K562 (cell line): ENCODE data around the gene GMIP.

Source experiments
- ESRRB ChIP-seq: fragments of 250-450 bp; sonication (Bioruptor Pico); IDR thresholded peaks from 2 replicates; pipeline ENCODE4 v1.5.0; 2020; ENCODE audit warnings: mild to moderate bottlenecking, moderate library complexity, borderline replicate concordance
- HMG20A ChIP-seq: fragments of 450-650 bp; formaldehyde crosslinking; conservative IDR thresholded peaks from 2 replicates; pipeline ENCODE4 v1.4.0; 2020; ENCODE audit warnings: mild to moderate bottlenecking, mixed read lengths
- JUN ChIP-seq, 2 experiments: sonication (generic) in 1 of 2; formaldehyde crosslinking in 1 of 2; IDR thresholded peaks; 2 replicates each; pipeline versions ENCODE4 v1.6.1 to v1.8.0; 2012 to 2022; ENCODE audit warnings: borderline replicate concordance in 2 of 2, mild to moderate bottlenecking in 2 of 2, improper control_type of control experiment in 1 of 2, low read depth in 1 of 2, low read length in 1 of 2, missing genetic modification reagents in 1 of 2
- L3MBTL2 ChIP-seq: fragments of 450-650 bp; IDR thresholded peaks from 2 replicates; pipeline ENCODE4 v1.6.1; 2016; ENCODE audit warnings: mild to moderate bottlenecking, moderate library complexity
- MAX ChIP-seq: sonication (generic); formaldehyde crosslinking; IDR thresholded peaks from 2 replicates; pipeline ENCODE4 v1.9.0; 2022; ENCODE audit warnings: mild to moderate bottlenecking, missing genetic modification reagents
- PHF8 ChIP-seq: fragments of 200-600 bp; sonication (generic); IDR thresholded peaks from 2 replicates; pipeline ENCODE4 v1.6.1; 2012; ENCODE audit warnings: mixed run types, mild to moderate bottlenecking, inconsistent platforms, low read length, moderate library complexity, borderline replicate concordance
- POLR2A ChIP-seq: fragments of 450-650 bp; conservative IDR thresholded peaks from 2 replicates; pipeline ENCODE4 v1.6.1; 2016
- YY1 ChIP-seq, 3 experiments: IDR thresholded peaks; 2 replicates each; pipeline ENCODE4 v1.6.1; 2011; ENCODE audit warnings: low read length in 2 of 3, mild to moderate bottlenecking in 2 of 3, moderate library complexity in 2 of 3, borderline replicate concordance in 1 of 3, control low read depth in 1 of 3, low read depth in 1 of 3; ENCODE audit not compliant: insufficient read depth in 3 of 3, insufficient replicate concordance in 2 of 3, control insufficient read depth in 1 of 3, insufficient read length in 1 of 3; ENCODE audit errors: extremely low read depth in 1 of 3
- ZBTB1 ChIP-seq: sonication (generic); formaldehyde crosslinking; IDR thresholded peaks from 2 replicates; pipeline ENCODE4 v1.8.1; 2023; ENCODE audit warnings: missing genetic modification reagents, low read depth, mild to moderate bottlenecking, borderline replicate concordance
- ZFP30 ChIP-seq: fragments of 250-450 bp; sonication (Bioruptor Pico); IDR thresholded peaks from 2 replicates; pipeline ENCODE4 v1.8.0; 2022; ENCODE audit warnings: moderate library complexity, mild to moderate bottlenecking, inconsistent platforms, borderline replicate concordance
- TF ChIP-seq, protein P1 (sequence below): sonication (generic); formaldehyde crosslinking; IDR thresholded peaks from 2 replicates; pipeline ENCODE4 v1.4.0; 2020; ENCODE audit warnings: mild to moderate bottlenecking, missing genetic modification reagents
- TF ChIP-seq, protein P2 (sequence below), 3 experiments: IDR thresholded peaks in 2 of 3; conservative IDR thresholded peaks in 1 of 3; 2 replicates each; pipeline ENCODE4 v1.5.1; 2011 to 2012; ENCODE audit warnings: low read length in 3 of 3, mild to moderate bottlenecking in 3 of 3, control low read depth in 2 of 3, improper control_type of control experiment in 1 of 3, inconsistent platforms in 1 of 3, low read depth in 1 of 3, mixed read lengths in 1 of 3, moderate library complexity in 1 of 3; ENCODE audit not compliant: insufficient read depth in 2 of 3
- TF ChIP-seq, protein P3 (sequence below): fragments of 200-800 bp; sonication (Bioruptor generic); IDR thresholded peaks from 2 replicates; pipeline ENCODE4 v1.6.1; 2016; ENCODE audit warnings: missing genetic modification characterization, missing compliant biosample characterization
- TF ChIP-seq, protein P4 (sequence below): sonication (generic); formaldehyde crosslinking; IDR thresholded peaks from 2 replicates; pipeline ENCODE4 v1.8.0; 2023; ENCODE audit warnings: mild to moderate bottlenecking, missing genetic modification reagents

DNA sequence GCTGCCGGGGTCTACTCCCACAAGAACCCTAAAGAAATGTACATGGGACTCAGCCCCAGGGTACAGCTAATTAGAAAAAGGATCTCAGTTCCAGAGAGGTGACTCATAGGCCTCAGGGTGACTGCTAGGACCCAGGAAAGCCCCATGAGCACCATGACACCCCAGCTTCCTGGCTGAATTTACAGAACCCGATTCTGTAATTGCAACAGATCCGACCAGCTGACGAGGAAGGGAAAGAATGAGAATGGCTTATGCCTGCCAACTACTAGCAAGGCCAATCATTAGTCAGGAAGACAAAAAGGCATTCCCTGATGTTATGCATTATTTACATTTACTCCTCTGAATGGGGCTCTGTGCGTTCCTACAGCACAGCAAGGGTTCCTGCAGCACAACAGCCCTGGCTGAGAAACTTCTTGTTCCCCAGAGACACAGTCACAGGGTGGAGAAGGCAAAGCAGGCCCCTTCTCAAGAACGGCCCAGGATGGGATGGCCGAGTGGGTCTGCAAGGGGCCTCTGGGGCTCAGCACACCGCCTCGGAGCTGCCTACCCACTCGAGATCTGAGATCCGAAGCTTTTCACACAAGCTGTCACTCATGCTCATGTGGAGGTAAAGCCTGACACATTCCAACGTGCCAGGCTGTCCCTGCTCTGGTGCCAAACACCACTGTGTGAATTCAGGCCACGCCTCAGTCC, 52.2 kb downstream of the GMIP start:
- no peak for TF ChIP-seq ZFP30 (CRISPR knock-in tag)
- TF ChIP-seq PHF8, result no peak
- no peak for TF ChIP-seq JUN (IDR thresholded peaks at IDR 0.05; ENCODE audit: borderline replicate concordance, low read depth, low read length)
- TF ChIP-seq JUN (CRISPR knock-in tag; IDR thresholded peaks at IDR 0.05; ENCODE audit: borderline replicate concordance), result no peak
- TF ChIP-seq, protein P1, sequence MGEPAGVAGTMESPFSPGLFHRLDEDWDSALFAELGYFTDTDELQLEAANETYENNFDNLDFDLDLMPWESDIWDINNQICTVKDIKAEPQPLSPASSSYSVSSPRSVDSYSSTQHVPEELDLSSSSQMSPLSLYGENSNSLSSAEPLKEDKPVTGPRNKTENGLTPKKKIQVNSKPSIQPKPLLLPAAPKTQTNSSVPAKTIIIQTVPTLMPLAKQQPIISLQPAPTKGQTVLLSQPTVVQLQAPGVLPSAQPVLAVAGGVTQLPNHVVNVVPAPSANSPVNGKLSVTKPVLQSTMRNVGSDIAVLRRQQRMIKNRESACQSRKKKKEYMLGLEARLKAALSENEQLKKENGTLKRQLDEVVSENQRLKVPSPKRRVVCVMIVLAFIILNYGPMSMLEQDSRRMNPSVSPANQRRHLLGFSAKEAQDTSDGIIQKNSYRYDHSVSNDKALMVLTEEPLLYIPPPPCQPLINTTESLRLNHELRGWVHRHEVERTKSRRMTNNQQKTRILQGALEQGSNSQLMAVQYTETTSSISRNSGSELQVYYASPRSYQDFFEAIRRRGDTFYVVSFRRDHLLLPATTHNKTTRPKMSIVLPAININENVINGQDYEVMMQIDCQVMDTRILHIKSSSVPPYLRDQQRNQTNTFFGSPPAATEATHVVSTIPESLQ, result no peak
- no peak for TF ChIP-seq POLR2A
- TF ChIP-seq, protein P2, sequence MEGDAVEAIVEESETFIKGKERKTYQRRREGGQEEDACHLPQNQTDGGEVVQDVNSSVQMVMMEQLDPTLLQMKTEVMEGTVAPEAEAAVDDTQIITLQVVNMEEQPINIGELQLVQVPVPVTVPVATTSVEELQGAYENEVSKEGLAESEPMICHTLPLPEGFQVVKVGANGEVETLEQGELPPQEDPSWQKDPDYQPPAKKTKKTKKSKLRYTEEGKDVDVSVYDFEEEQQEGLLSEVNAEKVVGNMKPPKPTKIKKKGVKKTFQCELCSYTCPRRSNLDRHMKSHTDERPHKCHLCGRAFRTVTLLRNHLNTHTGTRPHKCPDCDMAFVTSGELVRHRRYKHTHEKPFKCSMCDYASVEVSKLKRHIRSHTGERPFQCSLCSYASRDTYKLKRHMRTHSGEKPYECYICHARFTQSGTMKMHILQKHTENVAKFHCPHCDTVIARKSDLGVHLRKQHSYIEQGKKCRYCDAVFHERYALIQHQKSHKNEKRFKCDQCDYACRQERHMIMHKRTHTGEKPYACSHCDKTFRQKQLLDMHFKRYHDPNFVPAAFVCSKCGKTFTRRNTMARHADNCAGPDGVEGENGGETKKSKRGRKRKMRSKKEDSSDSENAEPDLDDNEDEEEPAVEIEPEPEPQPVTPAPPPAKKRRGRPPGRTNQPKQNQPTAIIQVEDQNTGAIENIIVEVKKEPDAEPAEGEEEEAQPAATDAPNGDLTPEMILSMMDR (IDR thresholded peaks at IDR 0.05 in 2 of 3, conservative IDR thresholded peaks at IDR 0.05 in 1 of 3; ENCODE audit: insufficient read depth in 2 of 3, low read depth in 1 of 3, low read length in 3 of 3), result no peak
- no peak for TF ChIP-seq HMG20A (CRISPR knock-in tag)
- no peak for TF ChIP-seq YY1 (IDR thresholded peaks at IDR 0.05; ENCODE audit: borderline replicate concordance in 1 of 3, control insufficient read depth in 1 of 3, extremely low read depth in 1 of 3, insufficient read depth in 3 of 3, insufficient read length in 1 of 3, insufficient replicate concordance in 2 of 3, low read depth in 1 of 3, low read length in 2 of 3)
- TF ChIP-seq, protein P3, sequence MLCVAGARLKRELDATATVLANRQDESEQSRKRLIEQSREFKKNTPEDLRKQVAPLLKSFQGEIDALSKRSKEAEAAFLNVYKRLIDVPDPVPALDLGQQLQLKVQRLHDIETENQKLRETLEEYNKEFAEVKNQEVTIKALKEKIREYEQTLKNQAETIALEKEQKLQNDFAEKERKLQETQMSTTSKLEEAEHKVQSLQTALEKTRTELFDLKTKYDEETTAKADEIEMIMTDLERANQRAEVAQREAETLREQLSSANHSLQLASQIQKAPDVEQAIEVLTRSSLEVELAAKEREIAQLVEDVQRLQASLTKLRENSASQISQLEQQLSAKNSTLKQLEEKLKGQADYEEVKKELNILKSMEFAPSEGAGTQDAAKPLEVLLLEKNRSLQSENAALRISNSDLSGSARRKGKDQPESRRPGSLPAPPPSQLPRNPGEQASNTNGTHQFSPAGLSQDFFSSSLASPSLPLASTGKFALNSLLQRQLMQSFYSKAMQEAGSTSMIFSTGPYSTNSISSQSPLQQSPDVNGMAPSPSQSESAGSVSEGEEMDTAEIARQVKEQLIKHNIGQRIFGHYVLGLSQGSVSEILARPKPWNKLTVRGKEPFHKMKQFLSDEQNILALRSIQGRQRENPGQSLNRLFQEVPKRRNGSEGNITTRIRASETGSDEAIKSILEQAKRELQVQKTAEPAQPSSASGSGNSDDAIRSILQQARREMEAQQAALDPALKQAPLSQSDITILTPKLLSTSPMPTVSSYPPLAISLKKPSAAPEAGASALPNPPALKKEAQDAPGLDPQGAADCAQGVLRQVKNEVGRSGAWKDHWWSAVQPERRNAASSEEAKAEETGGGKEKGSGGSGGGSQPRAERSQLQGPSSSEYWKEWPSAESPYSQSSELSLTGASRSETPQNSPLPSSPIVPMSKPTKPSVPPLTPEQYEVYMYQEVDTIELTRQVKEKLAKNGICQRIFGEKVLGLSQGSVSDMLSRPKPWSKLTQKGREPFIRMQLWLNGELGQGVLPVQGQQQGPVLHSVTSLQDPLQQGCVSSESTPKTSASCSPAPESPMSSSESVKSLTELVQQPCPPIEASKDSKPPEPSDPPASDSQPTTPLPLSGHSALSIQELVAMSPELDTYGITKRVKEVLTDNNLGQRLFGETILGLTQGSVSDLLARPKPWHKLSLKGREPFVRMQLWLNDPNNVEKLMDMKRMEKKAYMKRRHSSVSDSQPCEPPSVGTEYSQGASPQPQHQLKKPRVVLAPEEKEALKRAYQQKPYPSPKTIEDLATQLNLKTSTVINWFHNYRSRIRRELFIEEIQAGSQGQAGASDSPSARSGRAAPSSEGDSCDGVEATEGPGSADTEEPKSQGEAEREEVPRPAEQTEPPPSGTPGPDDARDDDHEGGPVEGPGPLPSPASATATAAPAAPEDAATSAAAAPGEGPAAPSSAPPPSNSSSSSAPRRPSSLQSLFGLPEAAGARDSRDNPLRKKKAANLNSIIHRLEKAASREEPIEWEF, result no peak
- TF ChIP-seq ZBTB1, result no peak
- no peak for TF ChIP-seq L3MBTL2
- no peak for TF ChIP-seq MAX (CRISPR knock-in tag)
- TF ChIP-seq ESRRB (CRISPR knock-in tag), result no peak
- TF ChIP-seq, protein P4, sequence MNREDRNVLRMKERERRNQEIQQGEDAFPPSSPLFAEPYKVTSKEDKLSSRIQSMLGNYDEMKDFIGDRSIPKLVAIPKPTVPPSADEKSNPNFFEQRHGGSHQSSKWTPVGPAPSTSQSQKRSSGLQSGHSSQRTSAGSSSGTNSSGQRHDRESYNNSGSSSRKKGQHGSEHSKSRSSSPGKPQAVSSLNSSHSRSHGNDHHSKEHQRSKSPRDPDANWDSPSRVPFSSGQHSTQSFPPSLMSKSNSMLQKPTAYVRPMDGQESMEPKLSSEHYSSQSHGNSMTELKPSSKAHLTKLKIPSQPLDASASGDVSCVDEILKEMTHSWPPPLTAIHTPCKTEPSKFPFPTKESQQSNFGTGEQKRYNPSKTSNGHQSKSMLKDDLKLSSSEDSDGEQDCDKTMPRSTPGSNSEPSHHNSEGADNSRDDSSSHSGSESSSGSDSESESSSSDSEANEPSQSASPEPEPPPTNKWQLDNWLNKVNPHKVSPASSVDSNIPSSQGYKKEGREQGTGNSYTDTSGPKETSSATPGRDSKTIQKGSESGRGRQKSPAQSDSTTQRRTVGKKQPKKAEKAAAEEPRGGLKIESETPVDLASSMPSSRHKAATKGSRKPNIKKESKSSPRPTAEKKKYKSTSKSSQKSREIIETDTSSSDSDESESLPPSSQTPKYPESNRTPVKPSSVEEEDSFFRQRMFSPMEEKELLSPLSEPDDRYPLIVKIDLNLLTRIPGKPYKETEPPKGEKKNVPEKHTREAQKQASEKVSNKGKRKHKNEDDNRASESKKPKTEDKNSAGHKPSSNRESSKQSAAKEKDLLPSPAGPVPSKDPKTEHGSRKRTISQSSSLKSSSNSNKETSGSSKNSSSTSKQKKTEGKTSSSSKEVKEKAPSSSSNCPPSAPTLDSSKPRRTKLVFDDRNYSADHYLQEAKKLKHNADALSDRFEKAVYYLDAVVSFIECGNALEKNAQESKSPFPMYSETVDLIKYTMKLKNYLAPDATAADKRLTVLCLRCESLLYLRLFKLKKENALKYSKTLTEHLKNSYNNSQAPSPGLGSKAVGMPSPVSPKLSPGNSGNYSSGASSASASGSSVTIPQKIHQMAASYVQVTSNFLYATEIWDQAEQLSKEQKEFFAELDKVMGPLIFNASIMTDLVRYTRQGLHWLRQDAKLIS (CRISPR knock-in tag), result no peak
